SKM-1 treated with dmso at 0.1 percent for 144 hours (cell line): Measurements from ENCODE around the gene MICU1.
A peak's percentile ranks its signal among the peaks of the same experiment; 100 is the strongest.
"Not testable (repeated sequence)": the region's sequence is repeated elsewhere in the genome, so short reads cannot be mapped to it uniquely, and the experiment has no call there.

ENCODE experiments used
- DNase-seq: peaks from one replicate; lab custom pipeline; 2025; ENCODE audit not compliant: unreplicated experiment; lab: John Stamatoyannopoulos, UW

The MICU1 gene

GRCh38 chr10:72459301-72459700 is 166.6 kb downstream of the MICU1 start:
- no peak for DNase-seq

GRCh38 chr10:72455889-72456595 is 169.8 kb downstream of the MICU1 start:
- peak; percentile 8 for DNase-seq

GRCh38 chr10:72449941-72450441 is 175.9 kb downstream of the MICU1 start:
- DNase-seq: no peak

DNA sequence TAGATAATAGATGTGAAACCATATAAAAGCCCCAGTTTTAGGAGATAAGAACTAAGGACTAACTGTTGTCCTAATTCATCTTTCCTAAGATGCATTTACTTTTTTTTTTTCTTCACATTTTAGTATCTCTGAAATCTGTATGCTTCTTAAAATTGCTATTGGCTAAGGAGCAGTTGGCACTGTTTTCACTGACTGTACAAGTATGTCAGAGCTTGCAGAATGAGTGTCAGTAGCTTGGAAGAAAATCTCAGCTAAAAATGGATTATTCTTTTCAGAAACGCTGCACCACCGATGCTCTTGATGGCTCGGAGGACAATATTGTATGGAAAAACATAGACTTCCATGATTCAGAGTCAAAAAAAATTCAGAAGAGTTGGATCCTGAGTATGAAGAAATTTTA is 180.0 kb downstream of the MICU1 start:
- DNase-seq: no peak

DNA sequence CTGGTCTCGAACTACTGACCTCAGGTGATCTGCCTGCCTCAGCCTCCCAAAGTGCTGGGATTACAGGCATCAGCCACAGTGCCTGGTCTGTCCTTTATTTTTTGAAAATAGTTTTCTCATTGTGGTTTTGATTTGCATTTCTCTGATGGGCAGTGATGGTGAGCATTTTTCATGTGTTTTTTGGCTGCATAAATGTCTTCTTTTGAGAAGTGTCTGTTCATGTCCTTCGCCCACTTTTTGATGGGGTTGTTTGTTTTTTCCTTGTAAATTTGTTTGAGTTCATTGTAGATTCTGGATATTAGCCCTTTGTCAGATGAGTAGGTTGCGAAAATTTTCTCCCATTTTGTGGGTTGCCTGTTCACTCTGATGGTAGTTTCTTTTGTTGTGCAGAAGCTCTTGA is 182.9 kb downstream of the MICU1 start:
- not testable (repeated sequence) for DNase-seq

DNA sequence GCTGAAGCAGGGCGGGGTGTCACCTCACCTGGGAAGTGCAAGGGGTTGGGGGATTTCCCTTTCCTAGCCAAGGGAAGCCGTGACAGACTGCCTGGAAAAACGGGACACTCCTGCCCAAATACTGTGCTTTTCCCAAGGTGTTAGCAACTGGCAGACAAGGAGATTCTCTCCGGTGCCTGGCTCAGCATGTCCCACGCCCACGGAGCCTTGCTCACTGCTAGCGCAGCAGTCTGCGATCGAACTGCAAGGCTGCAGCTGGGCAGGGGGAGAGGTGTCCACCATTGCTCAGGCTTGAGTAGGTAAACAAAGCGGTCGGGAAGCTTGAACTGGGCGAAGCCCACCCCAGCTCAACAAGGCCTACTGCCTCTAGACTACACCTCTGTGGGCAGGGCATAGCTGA is 190.3 kb downstream of the MICU1 start:
- DNase-seq: no peak

DNA sequence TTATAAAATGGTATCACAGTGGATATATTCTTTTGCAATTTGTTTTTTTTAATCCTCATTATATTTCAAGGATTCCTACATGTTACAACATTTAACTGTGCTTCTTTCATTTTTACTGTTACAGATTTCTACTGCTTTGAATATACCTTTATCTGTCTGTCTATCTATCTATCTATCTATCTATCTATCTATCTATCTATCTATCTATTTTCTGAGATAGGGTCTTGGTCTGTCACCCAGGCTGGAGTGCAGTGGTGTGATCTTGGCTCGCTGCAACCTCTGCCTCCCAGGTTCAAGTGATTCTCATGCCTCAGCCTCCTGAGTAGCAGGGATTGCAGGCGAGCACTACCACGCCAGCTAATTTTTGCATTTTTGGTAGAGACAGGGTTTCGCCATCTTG is 194.9 kb downstream of the MICU1 start:
- DNase-seq: not testable (repeated sequence)

GRCh38 chr10:72429931-72430330 is 195.9 kb downstream of the MICU1 start:
- DNase-seq: no peak

- DNase-seq: no peak
Measured at GRCh38 chr10:72426986-72427385, 198.9 kb downstream of the MICU1 start.

DNA sequence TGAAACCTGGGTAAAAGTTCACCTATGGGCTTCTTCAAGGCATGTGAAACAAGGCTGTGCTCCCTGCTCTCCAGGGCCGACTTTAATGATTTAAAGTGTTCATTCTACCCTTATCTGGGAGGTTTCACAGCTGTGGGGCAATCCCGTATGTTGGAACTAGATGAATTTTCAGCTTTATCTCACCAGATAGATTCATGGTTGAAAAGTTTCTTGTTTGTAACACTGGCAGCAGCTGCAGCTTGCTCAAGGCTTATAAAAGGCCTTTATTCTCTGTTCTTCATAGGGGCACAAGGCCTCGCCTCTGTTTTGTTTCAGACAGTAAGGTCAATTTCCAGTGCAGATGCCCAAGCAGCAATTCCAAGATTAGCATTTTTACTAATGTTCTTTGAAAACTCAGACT is 200.7 kb downstream of the MICU1 start:
- DNase-seq: no peak

GRCh38 chr10:72424561-72424960 is 201.3 kb downstream of the MICU1 start:
- DNase-seq: no peak

DNA sequence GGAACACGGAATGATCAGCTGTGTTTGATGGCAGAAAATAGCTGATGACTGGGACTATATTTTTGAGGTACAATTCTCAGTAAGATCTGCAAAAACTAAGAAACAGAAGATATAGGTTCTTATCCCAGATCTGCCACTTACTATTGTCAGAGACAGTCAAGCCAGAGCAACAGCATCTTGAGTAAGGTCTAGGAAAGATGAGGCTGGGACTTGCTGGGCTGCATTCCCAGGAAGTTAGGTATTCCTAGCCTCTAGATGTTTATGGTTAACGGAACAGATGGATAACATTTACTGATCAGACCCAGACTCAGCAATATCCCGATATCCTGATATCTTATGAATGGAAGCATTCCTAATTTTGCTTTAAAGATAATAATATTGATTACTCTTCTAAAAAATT is 202.5 kb downstream of the MICU1 start:
- DNase-seq: no peak

DNA sequence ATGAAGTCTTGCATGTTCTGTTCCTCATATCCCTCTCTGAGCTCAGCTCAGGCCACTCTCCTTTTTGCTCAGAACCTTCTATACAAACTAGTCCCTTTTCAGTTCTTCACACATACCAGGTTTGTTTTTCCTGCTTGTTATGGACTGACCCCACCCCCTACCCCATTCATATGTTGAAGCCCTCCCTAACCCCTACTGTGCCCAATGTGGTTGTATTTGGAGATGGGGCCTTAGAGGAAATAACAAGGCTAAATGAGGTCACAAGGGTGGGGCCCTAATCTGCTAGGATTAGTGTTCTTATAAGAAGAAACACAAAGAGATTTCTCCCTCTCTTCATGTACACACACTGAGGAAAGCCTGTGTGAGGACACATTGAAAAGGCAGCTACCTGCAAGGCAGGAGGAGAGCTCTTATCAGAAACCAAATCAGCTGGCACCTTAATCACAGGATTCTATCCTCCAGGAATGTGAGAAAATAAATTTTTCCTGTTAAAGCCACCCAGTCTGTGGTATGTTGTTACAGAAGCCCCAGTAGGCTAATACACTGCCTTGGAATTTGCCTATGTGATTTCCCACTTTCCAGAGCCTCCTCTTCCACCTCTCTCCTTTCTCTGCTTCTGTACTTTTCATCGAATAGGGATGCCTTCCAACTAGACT is 203.9 kb downstream of the MICU1 start:
- DNase-seq: no peak

- no peak for DNase-seq
Measured at GRCh38 chr10:72419241-72419640, 206.6 kb downstream of the MICU1 start.

- DNase-seq: no peak
Measured at GRCh38 chr10:72418679-72419078, 207.2 kb downstream of the MICU1 start.

GRCh38 chr10:72417971-72418370 is 207.9 kb downstream of the MICU1 start:
- no peak for DNase-seq

DNA sequence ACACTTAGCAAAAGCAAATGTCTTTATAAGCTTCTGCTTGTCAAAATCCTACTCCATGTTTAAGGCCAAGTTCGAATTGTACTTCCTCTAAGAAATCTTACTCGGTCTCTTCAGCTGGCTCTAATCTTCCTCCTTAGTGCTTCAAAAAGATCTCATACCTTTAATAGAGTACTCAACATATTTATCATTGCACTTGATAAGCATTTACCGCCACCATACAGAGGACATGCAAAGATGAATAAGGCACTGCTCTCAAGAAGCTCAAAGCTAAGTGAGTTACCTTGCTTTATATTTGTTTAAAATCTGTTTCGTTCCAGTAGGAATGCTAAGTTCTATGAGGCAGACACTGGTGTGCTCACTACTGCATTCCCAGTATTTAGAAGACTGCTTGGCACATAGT is 209.2 kb downstream of the MICU1 start:
- DNase-seq: no peak

- DNase-seq: no peak
Measured at GRCh38 chr10:72414642-72415041, 211.2 kb downstream of the MICU1 start.

DNA sequence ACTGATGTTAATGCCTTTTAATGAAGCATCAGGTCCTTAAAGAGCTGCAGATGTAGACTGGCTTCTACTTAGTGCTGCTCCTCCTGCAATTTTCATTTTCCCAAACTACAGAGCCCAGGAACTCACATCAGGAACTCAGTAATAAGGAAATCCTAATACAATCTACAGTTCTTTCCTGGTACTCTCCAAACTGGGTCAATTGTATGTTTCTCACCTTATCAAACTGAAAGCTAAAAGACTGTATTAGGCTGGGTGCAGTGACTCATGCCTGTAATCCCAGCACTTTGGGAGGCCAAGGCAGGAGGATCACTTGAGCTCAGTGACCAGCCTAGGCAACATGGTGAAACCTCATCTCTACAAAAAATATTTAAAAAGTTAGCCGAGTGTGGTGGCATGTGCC is 216.7 kb downstream of the MICU1 start:
- no peak for DNase-seq

GRCh38 chr10:72407927-72408600 is 217.8 kb downstream of the MICU1 start:
- DNase-seq: no peak

GRCh38 chr10:72407471-72407870 is 218.4 kb downstream of the MICU1 start:
- no peak for DNase-seq

DNA sequence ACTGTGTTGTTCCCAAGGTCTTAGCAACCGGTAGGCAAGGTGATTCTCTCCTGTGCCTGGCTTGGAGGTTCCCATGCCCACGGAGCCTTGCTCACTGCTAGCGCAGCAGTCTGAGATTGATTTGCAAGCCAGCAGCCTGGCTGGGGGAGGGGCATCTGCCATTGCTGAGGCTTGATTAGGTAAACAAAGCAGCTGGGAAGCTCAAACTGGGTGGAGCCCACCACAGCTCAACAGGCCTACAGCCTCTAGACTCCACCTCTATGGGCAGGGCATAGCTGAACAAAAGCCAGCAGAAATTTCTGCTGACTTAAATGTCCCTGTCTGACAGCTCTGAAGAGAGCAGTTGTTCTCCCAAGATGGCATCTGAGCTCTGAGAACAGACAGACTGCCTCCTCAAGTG is 230.3 kb downstream of the MICU1 start:
- not testable (repeated sequence) for DNase-seq
